Kidney capillary endothelial cell (primary cell): Measurements from ENCODE around the gene COL6A6.
"Not testable (repeated sequence)": the region's sequence is repeated elsewhere in the genome, so short reads cannot be mapped to it uniquely, and the experiment has no call there.

Experiments
- DNase-seq: peaks from one replicate; pipeline ENCODE4 v3.0.0-alpha.2; 2018; ENCODE audit warnings: low spot score

The COL6A6 gene

GRCh38 chr3:130537673-130538304 is 20.8 kb downstream of the COL6A6 start:
- no peak for DNase-seq

DNA sequence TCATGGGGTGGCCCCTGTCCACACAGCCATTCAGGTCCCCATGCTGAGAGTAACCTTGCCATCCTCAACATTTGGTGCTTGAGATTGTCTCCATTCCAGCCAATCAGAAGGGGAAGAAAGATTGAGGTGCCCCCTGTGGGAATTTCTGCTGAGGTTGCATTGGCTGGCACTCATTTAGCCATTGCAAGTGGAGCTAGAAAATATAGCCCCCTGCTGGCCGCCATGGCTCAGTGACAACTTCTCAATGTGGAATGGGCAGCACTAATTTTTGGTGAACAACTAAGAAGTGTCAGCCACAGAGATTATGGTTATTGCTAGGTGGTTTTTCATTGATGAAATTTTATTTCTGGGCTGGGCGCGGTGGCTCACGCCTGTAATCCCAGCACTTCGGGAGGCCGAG is 22.0 kb downstream of the COL6A6 start:
- DNase-seq, result peak; percentile 37

DNA sequence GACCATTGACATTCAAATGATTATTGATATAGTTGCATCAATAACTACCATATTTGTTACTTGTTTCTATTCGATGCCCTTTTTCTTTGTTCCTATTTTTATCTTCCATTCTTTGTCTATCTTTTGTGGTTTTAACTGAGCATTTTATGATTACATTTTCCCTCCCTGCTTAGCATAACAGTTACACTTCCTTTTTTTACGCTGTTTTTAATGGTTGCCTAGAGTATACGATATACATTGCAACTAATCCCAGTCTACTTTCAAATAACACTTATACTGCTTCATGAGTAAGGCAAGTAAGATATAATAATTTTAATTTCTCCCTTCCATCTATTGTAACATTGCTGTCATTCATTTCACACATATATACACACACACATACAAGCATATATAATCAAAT is 26.3 kb downstream of the COL6A6 start:
- no peak for DNase-seq

DNA sequence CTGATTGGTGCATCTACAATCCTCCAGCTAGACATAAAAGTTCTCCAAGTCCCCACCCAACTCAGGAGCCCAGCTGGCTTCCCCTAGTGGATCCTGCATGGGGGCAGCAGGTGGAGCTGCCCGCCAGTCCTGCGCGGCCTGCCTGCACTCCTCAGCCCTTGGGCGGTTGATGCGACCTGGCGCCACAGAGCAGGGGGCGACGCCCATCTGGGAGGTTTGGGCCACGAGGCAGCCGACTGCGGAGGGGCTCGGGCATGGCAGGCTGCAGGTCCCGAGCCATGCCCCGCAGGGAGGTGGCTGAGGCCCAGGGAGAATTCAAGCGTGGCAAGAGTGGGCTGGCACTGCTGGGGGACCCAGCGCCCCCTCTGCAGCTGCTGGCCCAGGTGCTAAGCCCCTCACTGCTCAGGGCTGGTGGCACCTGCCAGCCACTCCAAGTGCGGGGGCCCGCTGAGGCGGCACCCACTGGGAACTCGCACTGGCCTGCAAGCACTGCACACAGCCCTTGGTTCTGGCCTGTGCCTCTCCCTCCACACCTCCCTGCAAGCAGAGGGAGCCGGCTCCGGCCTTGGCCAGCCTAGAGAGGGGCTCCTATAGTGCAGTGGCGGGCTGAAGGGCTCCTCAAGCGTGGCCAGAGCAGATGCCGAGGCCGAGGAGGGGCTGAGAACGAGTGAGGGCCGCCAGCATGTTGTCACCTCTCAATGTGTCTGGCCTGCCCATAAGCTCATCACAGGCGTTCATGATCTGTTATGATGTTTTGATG is 30.1 kb downstream of the COL6A6 start:
- no peak for DNase-seq

GRCh38 chr3:130547680-130548065 is 30.7 kb downstream of the COL6A6 start:
- DNase-seq, result not testable (repeated sequence)

GRCh38 chr3:130548356-130548755 is 31.4 kb downstream of the COL6A6 start:
- DNase-seq, result no peak

- DNase-seq, result no peak
Observed at GRCh38 chr3:130557336-130558035, 40.5 kb downstream of the COL6A6 start.

DNA sequence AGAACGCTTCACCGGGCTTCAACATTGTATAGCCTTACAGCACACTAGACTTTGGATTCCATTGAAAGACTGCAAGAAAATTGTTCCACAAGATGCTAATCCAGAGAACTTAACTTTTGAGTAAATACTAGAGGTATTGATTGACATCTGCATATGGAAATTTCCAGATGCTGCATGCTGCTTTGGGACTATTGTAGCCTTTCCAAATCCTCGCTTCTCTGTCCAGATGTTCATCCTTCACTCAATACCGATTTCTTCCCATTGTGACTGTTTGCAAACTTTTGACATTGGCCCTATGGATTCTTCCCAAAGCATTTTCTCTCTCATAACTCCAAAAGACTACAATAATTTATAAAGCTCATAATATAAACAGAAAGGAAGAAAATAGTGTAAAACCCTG is 41.4 kb downstream of the COL6A6 start:
- no peak for DNase-seq

DNA sequence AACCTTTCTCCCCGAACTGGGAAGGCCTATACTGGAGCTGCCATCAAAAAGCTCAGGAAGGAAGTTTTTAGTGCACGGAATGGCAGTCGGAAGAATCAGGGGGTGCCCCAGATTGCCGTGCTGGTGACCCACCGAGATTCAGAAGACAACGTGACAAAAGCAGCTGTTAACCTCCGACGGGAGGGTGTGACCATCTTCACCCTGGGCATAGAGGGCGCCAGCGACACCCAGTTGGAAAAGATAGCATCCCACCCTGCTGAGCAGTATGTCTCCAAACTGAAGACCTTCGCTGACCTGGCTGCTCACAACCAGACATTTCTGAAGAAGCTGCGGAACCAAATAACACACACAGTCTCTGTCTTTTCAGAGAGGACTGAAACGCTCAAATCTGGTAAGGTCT is 48.2 kb downstream of the COL6A6 start:
- DNase-seq, result no peak
